ENCODE measurements around the gene DNAH3.

Gene DNAH3

GRCh38 chr16:20949660-20950059 lies 201.0 kb downstream of the DNAH3 start:
- TF ChIP-seq SIN3A (IDR thresholded peaks at IDR 0.05; ENCODE audit: borderline replicate concordance, insufficient read depth, low read length), result no peak
- no peak for TF ChIP-seq TAF1 (IDR thresholded peaks at IDR 0.05; ENCODE audit: borderline replicate concordance, insufficient read depth, low read length)
- no peak for TF ChIP-seq REST (IDR thresholded peaks at IDR 0.05; ENCODE audit: insufficient read depth in 1 of 2, low read depth in 2 of 2, low read length in 2 of 2)
- no peak for TF ChIP-seq FOXP2 (optimal IDR thresholded peaks at IDR 0.05; ENCODE audit: borderline replicate concordance, extremely low read depth, extremely low read length, insufficient read depth)
- TF ChIP-seq POLR2AphosphoS5 (IDR thresholded peaks at IDR 0.05; ENCODE audit: low read depth, low read length), result no peak

- TF ChIP-seq POLR2AphosphoS5 (IDR thresholded peaks at IDR 0.05; ENCODE audit: low read depth, low read length) (no peak), TAF1 (IDR thresholded peaks at IDR 0.05; ENCODE audit: borderline replicate concordance, insufficient read depth, low read length) (no peak), FOXP2 (optimal IDR thresholded peaks at IDR 0.05; ENCODE audit: borderline replicate concordance, extremely low read depth, extremely low read length, insufficient read depth) (no peak), SIN3A (IDR thresholded peaks at IDR 0.05; ENCODE audit: borderline replicate concordance, insufficient read depth, low read length) (no peak), REST (IDR thresholded peaks at IDR 0.05; ENCODE audit: insufficient read depth in 1 of 2, low read depth in 2 of 2, low read length in 2 of 2) (no peak)
These were observed 202.2 kb downstream of the DNAH3 start for GRCh38 chr16:20948444-20948843.

GRCh38 chr16:20946015-20946629 lies 204.5 kb downstream of the DNAH3 start:
- TF ChIP-seq POLR2AphosphoS5 (IDR thresholded peaks at IDR 0.05; ENCODE audit: low read depth, low read length), result no peak
- TF ChIP-seq TAF1 (IDR thresholded peaks at IDR 0.05; ENCODE audit: borderline replicate concordance, insufficient read depth, low read length), result no peak
- no peak for TF ChIP-seq FOXP2 (optimal IDR thresholded peaks at IDR 0.05; ENCODE audit: borderline replicate concordance, extremely low read depth, extremely low read length, insufficient read depth)
- TF ChIP-seq SIN3A (IDR thresholded peaks at IDR 0.05; ENCODE audit: borderline replicate concordance, insufficient read depth, low read length), result no peak
- TF ChIP-seq REST (IDR thresholded peaks at IDR 0.05; ENCODE audit: insufficient read depth in 1 of 2, low read depth in 2 of 2, low read length in 2 of 2), result no peak

- TF ChIP-seq REST (IDR thresholded peaks at IDR 0.05; ENCODE audit: insufficient read depth in 1 of 2, low read depth in 2 of 2, low read length in 2 of 2) (no peak), POLR2AphosphoS5 (IDR thresholded peaks at IDR 0.05; ENCODE audit: low read depth, low read length) (no peak), TAF1 (IDR thresholded peaks at IDR 0.05; ENCODE audit: borderline replicate concordance, insufficient read depth, low read length) (no peak), SIN3A (IDR thresholded peaks at IDR 0.05; ENCODE audit: borderline replicate concordance, insufficient read depth, low read length) (no peak), FOXP2 (optimal IDR thresholded peaks at IDR 0.05; ENCODE audit: borderline replicate concordance, extremely low read depth, extremely low read length, insufficient read depth) (no peak)
These were observed 205.6 kb downstream of the DNAH3 start for GRCh38 chr16:20944861-20945574.
